LHCN-M2 (cell line): ENCODE measurements around the gene WDFY3. TPM values are rescaled to one million over a fixed set of nuclear protein-coding genes. Genes with fewer than 3 reads are reported as not detected.

Experiments
- DNase-seq: peaks from one replicate; pipeline ENCODE4 v3.0.0-alpha.2; 2012; ENCODE audit warnings: low read depth
- total RNA-seq: library from RNA; depleted of rRNA; stranded (reverse); fragments of >200 nt; gene quantifications from 2 replicates; pipeline ENCODE4 v1.2.3, GENCODE V29; 2014

The WDFY3 gene
- total RNA-seq, 1 experiment from 2014 or later, result 48.9 TPM

GRCh38 chr4:84913176-84913575, 53.3 kb downstream of the WDFY3 start:
- DNase-seq, result no peak

- no peak for DNase-seq
Observed at GRCh38 chr4:84912741-84913140, 53.7 kb downstream of the WDFY3 start.

GRCh38 chr4:84908876-84909275, 57.6 kb downstream of the WDFY3 start:
- no peak for DNase-seq

- no peak for DNase-seq
Observed at GRCh38 chr4:84907145-84907544, 59.3 kb downstream of the WDFY3 start.

- DNase-seq, result no peak
Observed at GRCh38 chr4:84905646-84906045, 60.8 kb downstream of the WDFY3 start.

- DNase-seq, result no peak
Observed at GRCh38 chr4:84901740-84902281, 64.7 kb downstream of the WDFY3 start.

GRCh38 chr4:84901173-84901572, 65.3 kb downstream of the WDFY3 start:
- DNase-seq, result no peak

- no peak for DNase-seq
Observed at GRCh38 chr4:84899616-84900015, 66.9 kb downstream of the WDFY3 start.

- DNase-seq, result no peak
Observed at GRCh38 chr4:84897516-84897915, 69.0 kb downstream of the WDFY3 start.

- no peak for DNase-seq
Observed at GRCh38 chr4:84895283-84895682, 71.2 kb downstream of the WDFY3 start.

GRCh38 chr4:84894621-84895020, 71.9 kb downstream of the WDFY3 start:
- no peak for DNase-seq

- DNase-seq, result no peak
Observed at GRCh38 chr4:84892950-84893349, 73.5 kb downstream of the WDFY3 start.

- DNase-seq, result peak; percentile 71
Observed at GRCh38 chr4:84887824-84888223, 78.7 kb downstream of the WDFY3 start.

- peak; percentile 32 for DNase-seq
Observed at GRCh38 chr4:84879651-84880200, 86.8 kb downstream of the WDFY3 start.

- peak; percentile 19 for DNase-seq
Observed at GRCh38 chr4:84878546-84878945, 87.9 kb downstream of the WDFY3 start.

GRCh38 chr4:84878090-84878489, 88.4 kb downstream of the WDFY3 start:
- DNase-seq, result peak; percentile 93

- peak; percentile 81 for DNase-seq
Observed at GRCh38 chr4:84877051-84877833, 89.2 kb downstream of the WDFY3 start.

GRCh38 chr4:84875636-84876371, 90.7 kb downstream of the WDFY3 start:
- DNase-seq, result no peak

- DNase-seq, result no peak
Observed at GRCh38 chr4:84874619-84875018, 91.9 kb downstream of the WDFY3 start.

- DNase-seq, result peak; percentile 64
Observed at GRCh38 chr4:84870398-84871163, 95.9 kb downstream of the WDFY3 start.

- DNase-seq, result no peak
Observed at GRCh38 chr4:84866295-84866694, 100.2 kb downstream of the WDFY3 start.

GRCh38 chr4:84865600-84865999, 100.9 kb downstream of the WDFY3 start:
- no peak for DNase-seq
